ENCODE data around the gene DONSON. TPM values are rescaled to one million over a fixed set of nuclear protein-coding genes. Genes with fewer than 3 reads are reported as not detected.

The DONSON gene
- total and polyA plus RNA-seq, 2 of the 8 experiments (the other 6 are each of a cell fraction or from before 2014, with no cell fraction given), result 21.9 to 32.5 TPM

Other genes with a start within 250 kb of the DONSON start
- 34.9 and 36.0 TPM in 2 replicates for gene IFNGR2, start 185.3 kb downstream of the DONSON start, total RNA-seq (2021; fragmentation: NEBNext Ultra II Directional; extraction: Animal tissue kit (Norgen Biotek cat#: 25700))
- gene IFNGR2, start 185.3 kb downstream of the DONSON start, polyA plus RNA-seq (2011; rRNA removed), result 33.4 and 46.4 TPM in 2 replicates
- gene TMEM50B, start 108.7 kb downstream of the DONSON start, total RNA-seq (2021; fragmentation: NEBNext Ultra II Directional; extraction: Animal tissue kit (Norgen Biotek cat#: 25700)), result 16.8 and 17.8 TPM in 2 replicates
- gene TMEM50B, start 108.7 kb downstream of the DONSON start, polyA plus RNA-seq (2011; rRNA removed), result 20.5 and 21.9 TPM in 2 replicates
- gene DNAJC28, start 97.0 kb downstream of the DONSON start, total RNA-seq (2021; fragmentation: NEBNext Ultra II Directional; extraction: Animal tissue kit (Norgen Biotek cat#: 25700)), result 4.2 and 4.3 TPM in 2 replicates
- gene DNAJC28, start 97.0 kb downstream of the DONSON start, polyA plus RNA-seq (2011; rRNA removed), result 0.75 and 0.97 TPM in 2 replicates
- gene GART, start 46.6 kb downstream of the DONSON start, total RNA-seq (2021; fragmentation: NEBNext Ultra II Directional; extraction: Animal tissue kit (Norgen Biotek cat#: 25700)), result 231 TPM in 2 replicates
- gene GART, start 46.6 kb downstream of the DONSON start, polyA plus RNA-seq (2011; rRNA removed), result 20.6 and 23.1 TPM in 2 replicates
- 270 and 274 TPM in 2 replicates for gene SON, start 45.6 kb downstream of the DONSON start, total RNA-seq (2021; fragmentation: NEBNext Ultra II Directional; extraction: Animal tissue kit (Norgen Biotek cat#: 25700))
- gene SON, start 45.6 kb downstream of the DONSON start, polyA plus RNA-seq (2011; rRNA removed), result 113 and 122 TPM in 2 replicates
- 15.6 and 16.8 TPM in 2 replicates for gene CRYZL1, start 53.1 kb upstream of the DONSON start, total RNA-seq (2021; fragmentation: NEBNext Ultra II Directional; extraction: Animal tissue kit (Norgen Biotek cat#: 25700))
- 8.3 and 15.8 TPM in 2 replicates for gene CRYZL1, start 53.1 kb upstream of the DONSON start, polyA plus RNA-seq (2011; rRNA removed)
- 78.1 and 81.1 TPM in 2 replicates for gene ITSN1, start 53.8 kb upstream of the DONSON start, total RNA-seq (2021; fragmentation: NEBNext Ultra II Directional; extraction: Animal tissue kit (Norgen Biotek cat#: 25700))
- 48.9 and 60.8 TPM in 2 replicates for gene ITSN1, start 53.8 kb upstream of the DONSON start, polyA plus RNA-seq (2011; rRNA removed)